Measurements from ENCODE around the gene RALGDS.

GRCh38 chr9:133131506-133131905, 10.5 kb upstream of the RALGDS start:
- TF ChIP-seq POLR2AphosphoS5 (IDR thresholded peaks at IDR 0.05; ENCODE audit: low read depth) (no peak), CTCF (IDR thresholded peaks at IDR 0.05; ENCODE audit: insufficient read depth, low read length) (no peak), REST (IDR thresholded peaks at IDR 0.05; ENCODE audit: insufficient replicate concordance, low read depth) (no peak), GABPA (IDR thresholded peaks at IDR 0.05; ENCODE audit: low read depth) (no peak), SPI1 (IDR thresholded peaks at IDR 0.05; ENCODE audit: borderline replicate concordance, low read depth) (no peak)
